ENCODE data around the gene SLC7A5.

GRCh38 chr16:87835882-87836331 is 33.4 kb downstream of the SLC7A5 start:
- TF ChIP-seq POLR2AphosphoS5 (IDR thresholded peaks at IDR 0.05; ENCODE audit: low read depth, low read length) (no peak; the same call in 1 of the 2 replicates), POLR2A (IDR thresholded peaks at IDR 0.05; ENCODE audit: low read depth, low read length) (no peak)
